ENCODE data around the gene TAF11L3. TPM values are rescaled to one million over a fixed set of nuclear protein-coding genes. Genes with fewer than 3 reads are reported as not detected.
"Not testable (repeated sequence)": the region's sequence is repeated elsewhere in the genome, so short reads cannot be mapped to it uniquely, and the experiment has no call there.

TAF11L3 gene
- not detected for total RNA-seq (2013)
- not detected for polyA plus RNA-seq
- polyA minus RNA-seq = not detected in 2 replicates
- 0 reads per million in 11 experiments for total RNA-seq

GRCh38 chr5:17518067-17518466, at the start of gene TAF11L3:
Gene TAF11L3, plus strand, starts transcription at chr5:17518367.
- H3K36me3 Mint-ChIP-seq = not testable (repeated sequence)

GRCh38 chr5:17470064-17470463, 48.1 kb upstream of the TAF11L3 start:
- no peaks in the 10 kb centered on the region for H4K20me1 ChIP-seq (ENCODE audit: insufficient read depth, low read length)
- no peaks in the 10 kb centered on the region for H3K4me1 ChIP-seq (ENCODE audit: control insufficient read depth in 1 of 2, insufficient read depth in 2 of 2, low read length in 2 of 2)
- no peak overlapping the region for H3K9ac ChIP-seq (ENCODE audit: insufficient read depth, low read length, poor library complexity, severe bottlenecking)
- DNase-seq = no peak
- Mint-ChIP-seq H3K9me3 (peaks cover 0 to 11% (median 4%) of the 10 kb centered on the region in 7 donors), H3K27ac (no peak overlapping the region), H3K27me3 (ENCODE audit: low read depth in 3 of 3) (peaks cover 0 to 5% (median 1%) of the 10 kb centered on the region in 3 donors), H3K4me3 (no peak overlapping the region), H3K4me1 (peaks cover 3% of the 10 kb centered on the region), H3K36me3 (no peaks in the 10 kb centered on the region)
- no peak overlapping the region for H3K4me3 ChIP-seq (replicated peaks in 1 of 3; ENCODE audit: low read depth in 2 of 3, low read length in 3 of 3)
- no peaks in the 10 kb centered on the region for H3K27me3 ChIP-seq (ENCODE audit: control insufficient read depth in 2 of 2, insufficient read depth in 2 of 2, low read length in 2 of 2)
- no peak overlapping the region for H2AFZ ChIP-seq (ENCODE audit: insufficient read depth, low read depth, low read length, poor library complexity, severe bottlenecking)
- intact Hi-C loops (cut with micrococcal nuclease) = no loop called here
- no peaks in the 10 kb centered on the region for H3K79me2 ChIP-seq (ENCODE audit: insufficient read depth, low read length)
- no peak for TF ChIP-seq CTCF (IDR thresholded peaks at IDR 0.05)
- H3K4me2 ChIP-seq (replicated peaks; ENCODE audit: extremely low read depth, low read length, poor library complexity, severe bottlenecking) = no peak overlapping the region
- H3K36me3 ChIP-seq (replicated peaks in 1 of 2; ENCODE audit: control insufficient read depth in 1 of 2, insufficient read depth in 2 of 2, low read length in 2 of 2) = no peaks in the 10 kb centered on the region
- no peak overlapping the region for H3K27ac ChIP-seq (ENCODE audit: low read depth in 1 of 2, low read length in 2 of 2)
- H3K9me3 ChIP-seq (replicated peaks in 1 of 2; ENCODE audit: control insufficient read depth in 1 of 2, insufficient read depth in 1 of 2, low read length in 2 of 2) = peaks cover 0 to 3% of the 10 kb centered on the region in 2 donors

More at GRCh38 chr5:17518067-17518466, at the start of gene TAF11L3:
- H3K4me1 ChIP-seq (ENCODE audit: control insufficient read depth in 1 of 2, insufficient read depth in 2 of 2, low read length in 2 of 2); H3K79me2 ChIP-seq (ENCODE audit: insufficient read depth, low read length); H3K9me3 ChIP-seq (replicated peaks in 1 of 2; ENCODE audit: control insufficient read depth in 1 of 2, insufficient read depth in 1 of 2, low read length in 2 of 2); H3K27ac ChIP-seq (ENCODE audit: low read depth in 1 of 2, low read length in 2 of 2); DNase-seq; H3K27ac Mint-ChIP-seq; H3K9ac ChIP-seq (ENCODE audit: insufficient read depth, low read length, poor library complexity, severe bottlenecking); H3K36me3 ChIP-seq (replicated peaks in 1 of 2; ENCODE audit: control insufficient read depth in 1 of 2, insufficient read depth in 2 of 2, low read length in 2 of 2); H3K4me3 ChIP-seq (replicated peaks in 1 of 3; ENCODE audit: low read depth in 2 of 3, low read length in 3 of 3); H3K27me3 Mint-ChIP-seq (ENCODE audit: low read depth in 3 of 3); H3K27me3 ChIP-seq (ENCODE audit: control insufficient read depth in 2 of 2, insufficient read depth in 2 of 2, low read length in 2 of 2); H4K20me1 ChIP-seq (ENCODE audit: insufficient read depth, low read length); H3K9me3 Mint-ChIP-seq; H3K4me1 Mint-ChIP-seq; H3K4me3 Mint-ChIP-seq; H2AFZ ChIP-seq (ENCODE audit: insufficient read depth, low read depth, low read length, poor library complexity, severe bottlenecking); intact Hi-C loops (cut with micrococcal nuclease); H3K4me2 ChIP-seq (replicated peaks; ENCODE audit: extremely low read depth, low read length, poor library complexity, severe bottlenecking): not testable (repeated sequence)
- WGBS (ENCODE audit: insufficient coverage) = no CpG with 5 or more reads among the region's 15 CpGs

GRCh38 chr5:17475064-17475463, 43.1 kb upstream of the TAF11L3 start:
- H3K9me3 Mint-ChIP-seq; H3K4me3 Mint-ChIP-seq; H3K9ac ChIP-seq (ENCODE audit: insufficient read depth, low read length, poor library complexity, severe bottlenecking); H3K4me2 ChIP-seq (replicated peaks; ENCODE audit: extremely low read depth, low read length, poor library complexity, severe bottlenecking); H3K36me3 ChIP-seq (replicated peaks in 1 of 2; ENCODE audit: control insufficient read depth in 1 of 2, insufficient read depth in 2 of 2, low read length in 2 of 2); DNase-seq; H3K27ac Mint-ChIP-seq; H3K4me1 Mint-ChIP-seq; H4K20me1 ChIP-seq (ENCODE audit: insufficient read depth, low read length); H3K79me2 ChIP-seq (ENCODE audit: insufficient read depth, low read length); H3K4me3 ChIP-seq (replicated peaks in 1 of 3; ENCODE audit: low read depth in 2 of 3, low read length in 3 of 3); H3K9me3 ChIP-seq (replicated peaks in 1 of 2; ENCODE audit: control insufficient read depth in 1 of 2, insufficient read depth in 1 of 2, low read length in 2 of 2); H3K27ac ChIP-seq (ENCODE audit: low read depth in 1 of 2, low read length in 2 of 2); H3K27me3 Mint-ChIP-seq (ENCODE audit: low read depth in 3 of 3); H3K36me3 Mint-ChIP-seq; H3K27me3 ChIP-seq (ENCODE audit: control insufficient read depth in 2 of 2, insufficient read depth in 2 of 2, low read length in 2 of 2); intact Hi-C loops (cut with micrococcal nuclease); H3K4me1 ChIP-seq (ENCODE audit: control insufficient read depth in 1 of 2, insufficient read depth in 2 of 2, low read length in 2 of 2); H2AFZ ChIP-seq (ENCODE audit: insufficient read depth, low read depth, low read length, poor library complexity, severe bottlenecking): not testable (repeated sequence)
